Stimulated activated effector memory CD8-positive, alpha-beta T cell treated with anti-CD3 and anti-CD28 coated beads, Interleukin-12 subunit alpha, Interleukin-12 subunit beta, amount 100 ng/mL, for 72 hours (primary cell): Measurements from ENCODE around the gene TSPOAP1.
A peak's percentile ranks its signal among the peaks of the same experiment; 100 is the strongest.

Experiments used
- ATAC-seq: fragments of 150-1000 bp; cut with Tn5 transposase; 2 replicates; pipeline ENCODE4 v1.10.0; 2021
- DNase-seq, 2 donors: peaks; one replicate each; pipeline ENCODE4 v3.0.0; 2021 to 2022; ENCODE audit warnings: low spot score in 2 of 2
- H3K27ac Mint-ChIP-seq: one replicate; pipeline ENCODE4 v1.8.0; 2022; ENCODE audit warnings: mild to moderate bottlenecking, mixed read lengths
- H3K36me3 Mint-ChIP-seq: one replicate; pipeline ENCODE4 v1.8.0; 2022; ENCODE audit warnings: mild to moderate bottlenecking, mixed read lengths
- H3K4me1 Mint-ChIP-seq: one replicate; pipeline ENCODE4 v1.8.0; 2022; ENCODE audit warnings: mixed read lengths
- H3K4me3 Mint-ChIP-seq: one replicate; pipeline ENCODE4 v1.8.0; 2022; ENCODE audit warnings: mild to moderate bottlenecking, mixed read lengths
- H3K9me3 Mint-ChIP-seq: one replicate; pipeline ENCODE4 v1.8.0; 2022; ENCODE audit warnings: mixed read lengths

The TSPOAP1 gene

GRCh38 chr17:58367461-58367860, 38.9 kb upstream of the TSPOAP1 start:
- no peak for DNase-seq
- H3K4me3 Mint-ChIP-seq = no peak overlapping the region
- no peak overlapping the region for H3K27ac Mint-ChIP-seq
- H3K36me3 Mint-ChIP-seq = peaks cover 6% of the 10 kb centered on the region
- no peak for ATAC-seq
- H3K4me1 Mint-ChIP-seq = peaks cover 22% of the 10 kb centered on the region
- no peaks in the 10 kb centered on the region for H3K9me3 Mint-ChIP-seq

GRCh38 chr17:58365980-58366595, 37.5 kb upstream of the TSPOAP1 start:
- H3K4me1 Mint-ChIP-seq = peaks cover 17% of the 10 kb centered on the region
- DNase-seq = no peak
- H3K36me3 Mint-ChIP-seq = peaks cover 6% of the 10 kb centered on the region
- ATAC-seq = no peak
- peak overlapping the region; percentile 44 for H3K27ac Mint-ChIP-seq
- H3K9me3 Mint-ChIP-seq = no peaks in the 10 kb centered on the region
- H3K4me3 Mint-ChIP-seq = no peak overlapping the region

GRCh38 chr17:58365185-58365979, 36.8 kb upstream of the TSPOAP1 start:
- ATAC-seq (no peak), DNase-seq (no peak)
- Mint-ChIP-seq H3K36me3 (peaks cover 6% of the 10 kb centered on the region), H3K4me3 (no peak overlapping the region), H3K4me1 (peaks cover 10% of the 10 kb centered on the region), H3K9me3 (no peaks in the 10 kb centered on the region), H3K27ac (peak overlapping the region; percentile 44)

- peak overlapping the region; percentile 18 for H3K27ac Mint-ChIP-seq
- no peak for DNase-seq
- H3K9me3 Mint-ChIP-seq = no peaks in the 10 kb centered on the region
- H3K4me3 Mint-ChIP-seq = no peak overlapping the region
- ATAC-seq = no peak
- peaks cover 6% of the 10 kb centered on the region for H3K36me3 Mint-ChIP-seq
- H3K4me1 Mint-ChIP-seq = peaks cover 3% of the 10 kb centered on the region
Observed at GRCh38 chr17:58364270-58364942, 35.8 kb upstream of the TSPOAP1 start.

- no peaks in the 10 kb centered on the region for H3K9me3 Mint-ChIP-seq
- H3K4me1 Mint-ChIP-seq = no peaks in the 10 kb centered on the region
- ATAC-seq = no peak
- no peak overlapping the region for H3K4me3 Mint-ChIP-seq
- peak overlapping the region; percentile 18 for H3K27ac Mint-ChIP-seq
- no peak for DNase-seq
- peaks cover 6% of the 10 kb centered on the region for H3K36me3 Mint-ChIP-seq
Observed at GRCh38 chr17:58363457-58364185, 35.0 kb upstream of the TSPOAP1 start.

GRCh38 chr17:58362368-58363014, 33.9 kb upstream of the TSPOAP1 start:
- no peak for ATAC-seq
- H3K9me3 Mint-ChIP-seq = no peaks in the 10 kb centered on the region
- H3K4me3 Mint-ChIP-seq = no peak overlapping the region
- H3K27ac Mint-ChIP-seq = peak overlapping the region; percentile 69
- DNase-seq = no peak
- H3K36me3 Mint-ChIP-seq = peaks cover 9% of the 10 kb centered on the region
- no peaks in the 10 kb centered on the region for H3K4me1 Mint-ChIP-seq

- peaks cover 13% of the 10 kb centered on the region for H3K36me3 Mint-ChIP-seq
- no peak overlapping the region for H3K27ac Mint-ChIP-seq
- DNase-seq = no peak
- no peaks in the 10 kb centered on the region for H3K4me1 Mint-ChIP-seq
- no peaks in the 10 kb centered on the region for H3K9me3 Mint-ChIP-seq
- no peak for ATAC-seq
- H3K4me3 Mint-ChIP-seq = no peak overlapping the region
Observed at GRCh38 chr17:58360296-58361063, 31.9 kb upstream of the TSPOAP1 start.

GRCh38 chr17:58358408-58359172, 30.0 kb upstream of the TSPOAP1 start:
- Mint-ChIP-seq H3K27ac (no peak overlapping the region), H3K9me3 (no peaks in the 10 kb centered on the region), H3K4me3 (no peak overlapping the region), H3K36me3 (peaks cover 13% of the 10 kb centered on the region), H3K4me1 (peaks cover 7% of the 10 kb centered on the region)
- ATAC-seq = no peak
- DNase-seq = no peak

- Mint-ChIP-seq H3K36me3 (peaks cover 20% of the 10 kb centered on the region), H3K27ac (no peak overlapping the region)
Observed at GRCh38 chr17:58357312-58358297, 29.0 kb upstream of the TSPOAP1 start.

GRCh38 chr17:58356231-58356630, 27.6 kb upstream of the TSPOAP1 start:
- H3K36me3 Mint-ChIP-seq = peaks cover 34% of the 10 kb centered on the region
- DNase-seq (no peak), ATAC-seq (no peak)
- H3K9me3 Mint-ChIP-seq = no peaks in the 10 kb centered on the region
- H3K4me1 Mint-ChIP-seq = peaks cover 24% of the 10 kb centered on the region
- H3K27ac Mint-ChIP-seq = no peak overlapping the region
- H3K4me3 Mint-ChIP-seq = no peak overlapping the region

More at GRCh38 chr17:58357312-58358297, 29.0 kb upstream of the TSPOAP1 start:
- no peak for DNase-seq
- Mint-ChIP-seq H3K9me3 (no peaks in the 10 kb centered on the region), H3K4me3 (no peak overlapping the region), H3K4me1 (peaks cover 16% of the 10 kb centered on the region)
- ATAC-seq = no peak

GRCh38 chr17:58354541-58355216, 26.1 kb upstream of the TSPOAP1 start:
- ATAC-seq (no peak), DNase-seq (peak in 1 of 2 donors; percentile 48)
- H3K9me3 Mint-ChIP-seq = no peaks in the 10 kb centered on the region
- H3K36me3 Mint-ChIP-seq = peaks cover 50% of the 10 kb centered on the region
- no peak overlapping the region for H3K4me3 Mint-ChIP-seq
- peaks cover 32% of the 10 kb centered on the region for H3K4me1 Mint-ChIP-seq
- H3K27ac Mint-ChIP-seq = peak overlapping the region; percentile 98

GRCh38 chr17:58353389-58353825, 24.8 kb upstream of the TSPOAP1 start:
- peak overlapping the region; percentile 98 for H3K27ac Mint-ChIP-seq
- H3K9me3 Mint-ChIP-seq = no peaks in the 10 kb centered on the region
- DNase-seq (no peak), ATAC-seq (peak; percentile 8)
- peaks cover 62% of the 10 kb centered on the region for H3K36me3 Mint-ChIP-seq
- H3K4me1 Mint-ChIP-seq = peaks cover 44% of the 10 kb centered on the region
- peak overlapping the region; percentile 99 for H3K4me3 Mint-ChIP-seq
